Psoas muscle (tissue), 8 donors: ENCODE results near the gene TAF4. TPM values are rescaled to one million over a fixed set of nuclear protein-coding genes. Genes with fewer than 3 reads are reported as not detected.
A peak's percentile ranks its signal among the peaks of the same experiment; 100 is the strongest.
"Not testable (repeated sequence)": the region's sequence is repeated elsewhere in the genome, so short reads cannot be mapped to it uniquely, and the experiment has no call there.

Experiments
- ATAC-seq, 4 donors: fragments of 200-7000 bp; cut with Tn5 transposase; one replicate each; pipeline ENCODE4 v1.9.1; 2020; ENCODE audit warnings: moderate library complexity in 3 of 4, mild to moderate bottlenecking in 2 of 4
- DNase-seq, 2 donors: peaks; one replicate each; pipeline ENCODE4 v3.0.0-alpha.2; 2020
- H3K27ac ChIP-seq: fragments of 200-600 bp; one replicate; pipeline ENCODE4 v1.8.0; 2022
- H3K27me3 ChIP-seq, 3 donors: fragments of 200-600 bp in 1 of 3; one replicate each; pipeline versions ENCODE4 v1.6.1 to v1.8.0; 2013 to 2022; ENCODE audit warnings: low read length in 2 of 3, mild to moderate bottlenecking in 2 of 3, moderate library complexity in 1 of 3; ENCODE audit not compliant: insufficient read depth in 3 of 3
- H3K36me3 ChIP-seq, 2 donors: fragments of 200-600 bp in 1 of 2; one replicate each; pipeline versions ENCODE4 v1.6.1 to v1.8.0; 2013 to 2022; ENCODE audit warnings: low read depth in 1 of 2, mild to moderate bottlenecking in 1 of 2, moderate library complexity in 1 of 2; ENCODE audit not compliant: insufficient read depth in 1 of 2
- H3K4me1 ChIP-seq: fragments of 200-600 bp; one replicate; pipeline ENCODE4 v1.8.0; 2022
- H3K4me3 ChIP-seq: fragments of 200-600 bp; one replicate; pipeline ENCODE4 v1.8.0; 2022; ENCODE audit warnings: mild to moderate bottlenecking
- H3K9me3 ChIP-seq: fragments of 200-600 bp; one replicate; pipeline ENCODE4 v1.8.0; 2022
- CTCF ChIP-seq: fragments of 200-600 bp; IDR thresholded peaks from one replicate; pipeline ENCODE4 v1.8.0; 2022; ENCODE audit warnings: antibody characterized with exemption
- WGBS, 3 donors: extraction: QIAGEN DNeasy Blood & Tissue Kit; methylation state at CpG; one replicate each; pipeline versions ENCODE4 v1.1.6 to v1.1.7; 2013; 5-methylcytosine and 5-hydroxymethylcytosine counted together
- intact Hi-C, 2 donors: fragments of 100-400 bp; cut with DNase I; formaldehyde crosslinking; loops; one replicate each; pipeline versions ENCODE4 v1.11.0 to v1.14.2; 2022
- polyA plus RNA-seq, 3 donors: library from polyadenylated mRNA; stranded (reverse); fragments of 200-250 nt; gene quantifications; one replicate each; pipeline ENCODE4 v1.2.3, GENCODE V29; 2013
- total RNA-seq, 4 donors: library from RNA; stranded (reverse); fragmentation: NEBNext Ultra II Directional in 2 of 4; extraction: Animal tissue kit (Norgen Biotek cat#: 25700) in 2 of 4; gene quantifications; one replicate each; pipeline versions ENCODE4 v1.2.1 to v1.2.4, GENCODE V29; 2021 to 2023
- donor health status: healthy with polysubstance abuse.
- donor health status: DM: no; HTN: no; CAD: no; lungs with moderate emphysema.
- donor health status: Bipolar disorder and iron deficiency.
- donor health status: healthy.
- donor health status: DM: yes; HTN: yes; CAD: no.
- donor health status: DM: no; HTN: no; CAD: no.
- donor health status: DM: no; HTN: no; CAD: no.
- donor health status: DM: yes; HTN: yes; CAD: no.

Gene TAF4
- total and polyA plus RNA-seq, 7 donors: 2.8 to 17.7 (median 10.7) TPM

GRCh38 chr20:61983965-61984364 lies 81.7 kb downstream of the TAF4 start:
- Histone ChIP-seq H3K27ac (no peak overlapping the region), H3K36me3 (peaks cover 0 to 23% of the 10 kb centered on the region in 2 donors), H3K4me3 (no peak overlapping the region), H3K9me3 (no peaks in the 10 kb centered on the region), H3K27me3 (no peaks in the 10 kb centered on the region), H3K4me1 (no peaks in the 10 kb centered on the region)
- 83 to 88% (median 85%) methylated on average over 17 of the region's 17 CpGs for WGBS, 3 donors
- no peak for TF ChIP-seq CTCF
- ATAC-seq (no peak), DNase-seq (no peak)
- intact Hi-C loops: no loop called here

- no peak overlapping the region for H3K4me3 ChIP-seq
- H3K9me3 ChIP-seq: no peaks in the 10 kb centered on the region
- 93 to 95% (median 94%) methylated on average over 11 of the region's 11 CpGs for WGBS, 3 donors
- DNase-seq (no peak), ATAC-seq (no peak)
- intact Hi-C loops: no loop called here
- H3K4me1 ChIP-seq: no peaks in the 10 kb centered on the region
- peaks cover 0 to 14% of the 10 kb centered on the region in 2 donors for H3K36me3 ChIP-seq
- H3K27ac ChIP-seq: no peak overlapping the region
- H3K27me3 ChIP-seq: no peaks in the 10 kb centered on the region
- TF ChIP-seq CTCF: no peak
Measured at GRCh38 chr20:61982951-61983315, 82.7 kb downstream of the TAF4 start.

GRCh38 chr20:61982191-61982950 lies 83.3 kb downstream of the TAF4 start:
- WGBS, 3 donors: 85 to 89% (median 86%) methylated on average over 17 to 18 of the region's 18 CpGs
- Histone ChIP-seq H3K27me3 (no peaks in the 10 kb centered on the region), H3K36me3 (peaks cover 0 to 9% of the 10 kb centered on the region in 2 donors), H3K27ac (no peak overlapping the region), H3K9me3 (no peaks in the 10 kb centered on the region), H3K4me3 (no peak overlapping the region), H3K4me1 (no peaks in the 10 kb centered on the region)
- intact Hi-C loops: no loop called here
- no peak for TF ChIP-seq CTCF
- ATAC-seq (no peak), DNase-seq (no peak)

GRCh38 chr20:61981691-61982090 lies 84.0 kb downstream of the TAF4 start:
- H3K27me3 ChIP-seq, H3K4me1 ChIP-seq, DNase-seq, ATAC-seq, H3K4me3 ChIP-seq, intact Hi-C loops, H3K9me3 ChIP-seq, H3K36me3 ChIP-seq, H3K27ac ChIP-seq: not testable (repeated sequence)
- 83 to 88% (median 88%) methylated on average over 11 of the region's 11 CpGs for WGBS, 3 donors

- Histone ChIP-seq H3K27me3 (no peaks in the 10 kb centered on the region), H3K27ac (no peak overlapping the region), H3K4me1 (no peaks in the 10 kb centered on the region), H3K9me3 (no peaks in the 10 kb centered on the region), H3K4me3 (no peak overlapping the region), H3K36me3 (peaks cover 0 to 8% of the 10 kb centered on the region in 2 donors)
- no peak for TF ChIP-seq CTCF
- 83 to 85% (median 84%) methylated on average over 22 of the region's 22 CpGs for WGBS, 3 donors
- DNase-seq: peak in 1 of 2 donors; percentile 50
- intact Hi-C loops: no loop called here
- peak in 3 of 4 donors; percentile 58 to 81 (median 65) for ATAC-seq
Measured at GRCh38 chr20:61980647-61981583, 84.8 kb downstream of the TAF4 start.
